GM23338 (cell line): ENCODE measurements around the gene SORBS1. TPM values are rescaled to one million over a fixed set of nuclear protein-coding genes. Genes with fewer than 3 reads are reported as not detected.

ENCODE experiments used
- ATAC-seq: fragments of 200-7000 bp; cut with Tn5 transposase; 3 replicates; pipeline ENCODE4 v1.9.1; 2020
- DNase-seq: peaks from one replicate; pipeline ENCODE4 v3.0.0-alpha.2; 2015; ENCODE audit warnings: low spot score
- H2AFZ ChIP-seq: fragments of 200-600 bp; sonication (generic); 2 replicates; pipeline ENCODE4 v1.8.0; 2016; ENCODE audit warnings: antibody characterized with exemption, mild to moderate bottlenecking, moderate library complexity
- H3F3A ChIP-seq: fragments of 200-600 bp; sonication (generic); replicated peaks from 2 replicates; pipeline ENCODE4 v1.8.0; 2017; ENCODE audit warnings: antibody characterized with exemption, mixed run types, low read depth
- H3K27ac ChIP-seq: fragments of 200-600 bp; sonication (generic); 2 replicates; pipeline ENCODE4 v1.6.1; 2016; ENCODE audit warnings: low read depth
- H3K27me3 ChIP-seq: fragments of 200-600 bp; sonication (generic); 2 replicates; pipeline ENCODE4 v1.8.0; 2016; ENCODE audit warnings: mild to moderate bottlenecking, mixed run types, moderate library complexity; ENCODE audit not compliant: insufficient read depth
- H3K36me3 ChIP-seq: fragments of 200-600 bp; sonication (generic); 2 replicates; pipeline ENCODE4 v1.8.0; 2016; ENCODE audit warnings: mild to moderate bottlenecking; ENCODE audit not compliant: insufficient read depth
- H3K4me1 ChIP-seq: fragments of 200-600 bp; sonication (generic); 2 replicates; pipeline ENCODE4 v1.8.0; 2016; ENCODE audit warnings: mild to moderate bottlenecking, moderate library complexity; ENCODE audit not compliant: insufficient read depth
- H3K4me2 ChIP-seq: fragments of 200-600 bp; sonication (generic); 2 replicates; pipeline ENCODE4 v1.7.1; 2017; ENCODE audit warnings: mixed run types
- H3K4me3 ChIP-seq: fragments of 200-600 bp; sonication (generic); 2 replicates; pipeline ENCODE4 v1.6.1; 2016; ENCODE audit warnings: mixed run types
- H3K79me2 ChIP-seq: fragments of 200-600 bp; sonication (generic); replicated peaks from 2 replicates; pipeline ENCODE4 v1.8.0; 2017; ENCODE audit warnings: mild to moderate bottlenecking; ENCODE audit not compliant: insufficient read depth
- H3K9me2 ChIP-seq: fragments of 200-600 bp; sonication (generic); 2 replicates; pipeline ENCODE4 v1.8.0; 2017; ENCODE audit not compliant: insufficient read depth
- H4K20me1 ChIP-seq: fragments of 200-600 bp; sonication (generic); replicated peaks from 2 replicates; pipeline ENCODE4 v1.8.0; 2017; ENCODE audit warnings: mild to moderate bottlenecking; ENCODE audit not compliant: insufficient read depth
- H3K27ac Mint-ChIP-seq: 2 replicates; pipeline ENCODE4 v1.8.0; 2020; ENCODE audit warnings: inconsistent platforms, mild to moderate bottlenecking, moderate library complexity, mixed read lengths
- H3K27me3 Mint-ChIP-seq: 3 replicates; pipeline ENCODE4 v1.8.0; 2022; ENCODE audit warnings: low read depth, mild to moderate bottlenecking, moderate library complexity, mixed read lengths, inconsistent platforms; ENCODE audit not compliant: insufficient read depth, poor library complexity
- H3K36me3 Mint-ChIP-seq: 3 replicates; pipeline ENCODE4 v1.8.0; 2021; ENCODE audit warnings: low read depth, mild to moderate bottlenecking, inconsistent platforms, moderate library complexity, mixed read lengths
- H3K4me1 Mint-ChIP-seq: 3 replicates; pipeline ENCODE4 v1.8.0; 2020; ENCODE audit warnings: mild to moderate bottlenecking, inconsistent platforms, mixed read lengths
- H3K4me3 Mint-ChIP-seq: 3 replicates; pipeline ENCODE4 v1.8.0; 2021; ENCODE audit warnings: moderate library complexity, mild to moderate bottlenecking, inconsistent platforms, mixed read lengths
- H3K9me3 Mint-ChIP-seq: 3 replicates; pipeline ENCODE4 v1.8.0; 2020; ENCODE audit warnings: moderate library complexity, mild to moderate bottlenecking, inconsistent platforms, mixed read lengths
- CTCF ChIP-seq, 2 experiments: fragments of 200-600 bp in 1 of 2; sonication (generic) in 1 of 2; conservative IDR thresholded peaks; 2 replicates each; pipeline versions ENCODE4 v1.5.1 to v1.6.1; 2016 to 2017; ENCODE audit warnings: antibody characterized with exemption in 2 of 2, low read depth in 2 of 2, mild to moderate bottlenecking in 2 of 2, moderate library complexity in 1 of 2
- EZH2 ChIP-seq: fragments of 200-600 bp; sonication (generic); IDR thresholded peaks from one replicate; pipeline ENCODE4 v1.8.0; 2017; ENCODE audit warnings: antibody characterized with exemption, mild to moderate bottlenecking, low read depth; ENCODE audit not compliant: unreplicated experiment
- EZH2phosphoT487 ChIP-seq: fragments of 200-600 bp; sonication (generic); IDR thresholded peaks from one replicate; pipeline ENCODE4 v1.8.1; 2018; ENCODE audit warnings: antibody characterized with exemption; ENCODE audit not compliant: unreplicated experiment
- NANOG ChIP-seq: IDR thresholded peaks from 2 replicates; pipeline ENCODE4 v1.6.1; 2016; ENCODE audit warnings: antibody characterized with exemption, borderline replicate concordance
- POLR2AphosphoS5 ChIP-seq: IDR thresholded peaks from 2 replicates; pipeline ENCODE4 v1.6.1; 2016; ENCODE audit warnings: antibody characterized with exemption, low read depth
- REST ChIP-seq: IDR thresholded peaks from one replicate; pipeline ENCODE4 v1.6.1; 2018; ENCODE audit warnings: antibody characterized with exemption; ENCODE audit not compliant: unreplicated experiment
- STAT1 ChIP-seq: IDR thresholded peaks from one replicate; pipeline ENCODE4 v1.6.1; 2016; ENCODE audit warnings: antibody characterized with exemption; ENCODE audit not compliant: unreplicated experiment
- ZNF114 ChIP-seq: fragments of 250-450 bp; sonication (Bioruptor Pico); IDR thresholded peaks from 2 replicates; pipeline ENCODE4 v1.5.0; 2020; ENCODE audit warnings: mild to moderate bottlenecking, moderate library complexity
- polyA plus RNA-seq: library from polyadenylated mRNA; unstranded; fragments of >200 nt; fragmentation: Nextera tagmentation; extraction: Ambion mirVana; gene quantifications from 2 replicates; pipeline ENCODE4 v1.2.1, GENCODE V29; 2016
- total RNA-seq: library from RNA; depleted of rRNA; stranded (reverse); fragments of >200 nt; shearing (Covaris generic); gene quantifications from 2 replicates; pipeline ENCODE4 v1.2.3, GENCODE V29; 2014
- TF ChIP-seq, protein P1 (sequence below): fragments of 250-450 bp; sonication (Bioruptor Pico); IDR thresholded peaks from 2 replicates; pipeline ENCODE4 v1.5.0; 2020; ENCODE audit warnings: mild to moderate bottlenecking, moderate library complexity
- TF ChIP-seq, protein P2 (sequence below): IDR thresholded peaks from 2 replicates; pipeline ENCODE4 v1.6.1; 2016; ENCODE audit warnings: antibody characterized with exemption

SORBS1 gene
- total and polyA plus RNA-seq, 2 experiments from 2014 or later, result 47.7 to 51.5 TPM

DNA sequence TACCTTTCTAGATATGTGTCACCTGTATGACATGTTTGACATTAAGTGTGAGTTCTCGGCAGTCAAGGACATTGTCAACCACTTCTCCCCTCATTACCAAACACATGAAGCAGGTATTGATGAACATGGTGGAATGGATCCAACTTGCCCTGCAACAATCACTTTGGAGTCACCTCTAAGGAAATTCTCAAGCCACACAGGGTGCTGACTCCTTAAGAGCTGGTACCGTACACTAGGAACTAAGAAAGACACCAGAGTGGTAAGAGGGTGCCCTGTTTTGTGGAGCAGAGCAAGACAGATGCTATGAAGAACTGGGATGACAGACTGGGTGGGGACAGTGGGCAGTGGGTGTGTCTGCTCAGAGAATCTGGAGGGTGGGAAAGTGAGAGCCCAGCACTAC is 17.4 kb upstream of the SORBS1 start (continued):
- TF ChIP-seq, protein P1, sequence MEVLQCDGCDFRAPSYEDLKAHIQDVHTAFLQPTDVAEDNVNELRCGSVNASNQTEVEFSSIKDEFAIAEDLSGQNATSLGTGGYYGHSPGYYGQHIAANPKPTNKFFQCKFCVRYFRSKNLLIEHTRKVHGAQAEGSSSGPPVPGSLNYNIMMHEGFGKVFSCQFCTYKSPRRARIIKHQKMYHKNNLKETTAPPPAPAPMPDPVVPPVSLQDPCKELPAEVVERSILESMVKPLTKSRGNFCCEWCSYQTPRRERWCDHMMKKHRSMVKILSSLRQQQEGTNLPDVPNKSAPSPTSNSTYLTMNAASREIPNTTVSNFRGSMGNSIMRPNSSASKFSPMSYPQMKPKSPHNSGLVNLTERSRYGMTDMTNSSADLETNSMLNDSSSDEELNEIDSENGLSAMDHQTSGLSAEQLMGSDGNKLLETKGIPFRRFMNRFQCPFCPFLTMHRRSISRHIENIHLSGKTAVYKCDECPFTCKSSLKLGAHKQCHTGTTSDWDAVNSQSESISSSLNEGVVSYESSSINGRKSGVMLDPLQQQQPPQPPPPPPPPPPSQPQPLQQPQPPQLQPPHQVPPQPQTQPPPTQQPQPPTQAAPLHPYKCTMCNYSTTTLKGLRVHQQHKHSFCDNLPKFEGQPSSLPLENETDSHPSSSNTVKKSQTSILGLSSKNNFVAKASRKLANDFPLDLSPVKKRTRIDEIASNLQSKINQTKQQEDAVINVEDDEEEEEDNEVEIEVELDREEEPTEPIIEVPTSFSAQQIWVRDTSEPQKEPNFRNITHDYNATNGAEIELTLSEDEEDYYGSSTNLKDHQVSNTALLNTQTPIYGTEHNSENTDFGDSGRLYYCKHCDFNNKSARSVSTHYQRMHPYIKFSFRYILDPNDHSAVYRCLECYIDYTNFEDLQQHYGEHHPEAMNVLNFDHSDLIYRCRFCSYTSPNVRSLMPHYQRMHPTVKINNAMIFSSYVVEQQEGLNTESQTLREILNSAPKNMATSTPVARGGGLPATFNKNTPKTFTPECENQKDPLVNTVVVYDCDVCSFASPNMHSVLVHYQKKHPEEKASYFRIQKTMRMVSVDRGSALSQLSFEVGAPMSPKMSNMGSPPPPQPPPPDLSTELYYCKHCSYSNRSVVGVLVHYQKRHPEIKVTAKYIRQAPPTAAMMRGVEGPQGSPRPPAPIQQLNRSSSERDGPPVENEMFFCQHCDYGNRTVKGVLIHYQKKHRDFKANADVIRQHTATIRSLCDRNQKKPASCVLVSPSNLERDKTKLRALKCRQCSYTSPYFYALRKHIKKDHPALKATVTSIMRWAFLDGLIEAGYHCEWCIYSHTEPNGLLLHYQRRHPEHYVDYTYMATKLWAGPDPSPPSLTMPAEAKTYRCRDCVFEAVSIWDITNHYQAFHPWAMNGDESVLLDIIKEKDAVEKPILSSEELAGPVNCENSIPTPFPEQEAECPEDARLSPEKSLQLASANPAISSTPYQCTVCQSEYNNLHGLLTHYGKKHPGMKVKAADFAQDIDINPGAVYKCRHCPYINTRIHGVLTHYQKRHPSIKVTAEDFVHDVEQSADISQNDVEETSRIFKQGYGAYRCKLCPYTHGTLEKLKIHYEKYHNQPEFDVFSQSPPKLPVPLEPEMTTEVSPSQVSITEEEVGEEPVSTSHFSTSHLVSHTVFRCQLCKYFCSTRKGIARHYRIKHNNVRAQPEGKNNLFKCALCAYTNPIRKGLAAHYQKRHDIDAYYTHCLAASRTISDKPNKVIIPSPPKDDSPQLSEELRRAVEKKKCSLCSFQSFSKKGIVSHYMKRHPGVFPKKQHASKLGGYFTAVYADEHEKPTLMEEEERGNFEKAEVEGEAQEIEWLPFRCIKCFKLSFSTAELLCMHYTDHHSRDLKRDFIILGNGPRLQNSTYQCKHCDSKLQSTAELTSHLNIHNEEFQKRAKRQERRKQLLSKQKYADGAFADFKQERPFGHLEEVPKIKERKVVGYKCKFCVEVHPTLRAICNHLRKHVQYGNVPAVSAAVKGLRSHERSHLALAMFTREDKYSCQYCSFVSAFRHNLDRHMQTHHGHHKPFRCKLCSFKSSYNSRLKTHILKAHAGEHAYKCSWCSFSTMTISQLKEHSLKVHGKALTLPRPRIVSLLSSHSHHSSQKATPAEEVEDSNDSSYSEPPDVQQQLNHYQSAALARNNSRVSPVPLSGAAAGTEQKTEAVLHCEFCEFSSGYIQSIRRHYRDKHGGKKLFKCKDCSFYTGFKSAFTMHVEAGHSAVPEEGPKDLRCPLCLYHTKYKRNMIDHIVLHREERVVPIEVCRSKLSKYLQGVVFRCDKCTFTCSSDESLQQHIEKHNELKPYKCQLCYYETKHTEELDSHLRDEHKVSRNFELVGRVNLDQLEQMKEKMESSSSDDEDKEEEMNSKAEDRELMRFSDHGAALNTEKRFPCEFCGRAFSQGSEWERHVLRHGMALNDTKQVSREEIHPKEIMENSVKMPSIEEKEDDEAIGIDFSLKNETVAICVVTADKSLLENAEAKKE, result no peak

DNA sequence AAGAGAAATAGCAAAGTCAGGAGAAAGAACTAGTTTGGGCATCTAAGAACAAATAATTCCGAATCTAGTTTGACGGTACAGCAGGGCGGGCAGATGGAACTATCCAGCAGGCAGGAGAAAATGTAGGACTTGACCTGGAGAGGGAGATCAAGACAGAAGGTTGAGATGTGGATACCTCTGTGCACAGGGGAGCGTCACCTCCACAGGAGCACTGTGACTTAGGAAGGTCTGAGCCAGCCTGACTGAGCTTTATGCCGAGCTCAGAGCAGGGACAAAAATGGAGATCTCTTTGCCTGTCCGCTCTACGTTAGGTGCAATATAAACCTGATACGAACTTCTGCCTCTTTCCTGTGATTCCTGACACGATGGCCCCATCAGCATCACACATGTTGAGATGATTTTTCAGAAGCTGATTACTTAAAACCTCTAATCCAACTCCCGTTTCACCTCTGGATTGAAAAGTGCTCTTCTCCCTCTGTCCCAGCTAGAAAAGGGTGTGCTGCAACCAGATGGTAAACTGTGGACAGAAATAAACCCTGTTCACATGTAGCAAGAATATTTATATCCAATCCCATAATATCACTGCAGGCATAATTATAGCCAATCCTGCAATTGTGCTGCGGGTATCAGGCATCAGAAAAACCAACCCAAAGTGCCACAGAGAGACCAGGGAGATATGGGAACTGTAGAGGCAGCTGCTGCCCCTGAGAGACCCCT is 13.6 kb upstream of the SORBS1 start:
- Histone ChIP-seq H3K9me2 (peaks cover 4% of the 10 kb centered on the region; the same call in 1 of the 2 replicates), H3K79me2 (no peaks in the 10 kb centered on the region), H3K4me1 (no peaks in the 10 kb centered on the region), H3K36me3 (no peaks in the 10 kb centered on the region), H3K27ac (no peak overlapping the region), H3K4me2 (no peak overlapping the region), H3F3A (no peaks in the 10 kb centered on the region), H2AFZ (no peak overlapping the region), H3K4me3 (no peak overlapping the region), H4K20me1 (no peaks in the 10 kb centered on the region), H3K27me3 (no peaks in the 10 kb centered on the region)
- H3K27me3 Mint-ChIP-seq, result no peaks in the 10 kb centered on the region
- H3K9me3 Mint-ChIP-seq, result no peaks in the 10 kb centered on the region
- H3K27ac Mint-ChIP-seq, result no peak overlapping the region
- no peaks in the 10 kb centered on the region for H3K36me3 Mint-ChIP-seq
- TF ChIP-seq EZH2 (no peak), ZNF114 (no peak), POLR2AphosphoS5 (no peak), EZH2phosphoT487 (no peak), REST (no peak), CTCF (conservative IDR thresholded peaks at IDR 0.05; ENCODE audit: low read depth in 2 of 2) (no peak), NANOG (no peak), STAT1 (no peak)
- TF ChIP-seq, protein P2, sequence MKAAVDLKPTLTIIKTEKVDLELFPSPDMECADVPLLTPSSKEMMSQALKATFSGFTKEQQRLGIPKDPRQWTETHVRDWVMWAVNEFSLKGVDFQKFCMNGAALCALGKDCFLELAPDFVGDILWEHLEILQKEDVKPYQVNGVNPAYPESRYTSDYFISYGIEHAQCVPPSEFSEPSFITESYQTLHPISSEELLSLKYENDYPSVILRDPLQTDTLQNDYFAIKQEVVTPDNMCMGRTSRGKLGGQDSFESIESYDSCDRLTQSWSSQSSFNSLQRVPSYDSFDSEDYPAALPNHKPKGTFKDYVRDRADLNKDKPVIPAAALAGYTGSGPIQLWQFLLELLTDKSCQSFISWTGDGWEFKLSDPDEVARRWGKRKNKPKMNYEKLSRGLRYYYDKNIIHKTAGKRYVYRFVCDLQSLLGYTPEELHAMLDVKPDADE, result no peak
- no peak overlapping the region for H3K4me3 Mint-ChIP-seq
- ATAC-seq, result no peak
- no peaks in the 10 kb centered on the region for H3K4me1 Mint-ChIP-seq
- DNase-seq, result no peak
